Glomerular endothelial cell (primary cell): ENCODE results near the gene KNSTRN. TPM values are rescaled to one million over a fixed set of nuclear protein-coding genes. Genes with fewer than 3 reads are reported as not detected.

ENCODE experiments used
- DNase-seq: peaks from one replicate; pipeline ENCODE4 v3.0.0-alpha.2; 2011; ENCODE audit warnings: low read depth, low spot score; ENCODE audit errors: extremely low read depth
- total RNA-seq: library from RNA; depleted of rRNA; stranded (reverse); fragments of >200 nt; gene quantifications from 2 replicates; pipeline ENCODE4 v1.2.3, GENCODE V29; 2015

KNSTRN gene
- total RNA-seq, 1 donor from 2014 or later = 16.5 TPM

DNA sequence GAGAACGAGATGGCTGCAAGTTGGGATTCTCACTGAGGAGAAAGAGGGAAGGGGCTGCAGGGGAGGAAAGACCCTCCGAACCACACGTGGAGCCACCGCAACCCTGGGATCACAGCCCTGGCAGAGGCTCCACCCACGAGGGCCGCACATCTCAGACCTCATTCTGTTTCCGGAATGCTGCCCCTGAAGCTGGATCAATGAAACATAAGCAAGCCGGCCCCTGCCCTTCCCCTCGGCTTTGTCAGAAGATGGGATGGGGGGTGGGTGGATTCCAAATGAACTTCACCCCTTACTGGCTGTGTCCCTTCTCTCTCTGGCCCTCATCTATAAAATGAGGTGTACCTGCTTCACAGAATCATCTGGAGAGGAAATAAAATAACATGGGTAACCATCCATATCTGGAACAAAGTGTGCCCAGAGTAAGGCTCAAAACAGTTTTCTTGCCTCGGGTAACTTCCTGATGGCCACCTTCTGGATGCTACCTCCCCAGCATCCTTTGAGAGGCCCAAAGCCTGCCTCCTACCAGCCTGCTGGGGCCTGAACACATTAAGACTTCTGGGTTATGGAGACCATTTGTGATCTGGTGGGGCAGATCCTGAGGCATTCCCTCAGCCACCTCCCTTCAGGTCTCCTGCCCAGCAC lies 37.2 kb upstream of the KNSTRN start:
- DNase-seq = no peak

DNA sequence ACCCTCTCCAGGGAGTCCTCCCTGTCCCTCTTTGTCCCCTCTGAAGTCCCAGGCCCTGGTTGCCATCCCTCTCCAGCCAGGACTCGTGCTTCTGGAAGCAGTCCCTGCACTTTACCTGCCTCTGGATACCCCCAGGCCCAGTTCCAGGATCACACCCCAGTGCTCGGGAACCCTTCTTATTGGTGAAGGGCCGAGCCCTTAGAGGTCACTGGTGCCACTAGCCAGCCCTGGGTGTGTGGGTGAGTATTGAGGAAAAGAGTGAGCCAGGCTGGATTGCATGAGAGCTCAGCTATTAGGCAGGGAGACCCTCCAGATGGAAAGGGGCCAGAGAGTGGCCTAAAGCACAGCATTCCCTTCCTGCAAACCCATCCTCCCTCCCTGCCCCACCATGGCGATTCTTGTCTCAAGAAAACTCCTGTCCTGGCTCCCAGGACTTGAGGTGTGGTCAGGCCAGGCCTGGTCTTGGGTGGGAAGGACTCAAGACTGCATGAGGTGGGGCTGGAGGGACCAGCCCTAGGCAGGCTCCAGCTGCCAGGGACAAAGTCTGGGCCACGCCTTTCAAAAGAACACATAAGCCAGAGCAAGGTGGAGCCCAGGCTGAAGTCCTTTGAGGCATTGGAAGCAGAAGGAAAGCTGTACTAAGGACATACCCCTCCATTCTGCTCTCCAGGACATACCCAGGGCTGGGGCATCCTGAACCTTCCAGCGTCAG lies 36.5 kb upstream of the KNSTRN start:
- DNase-seq = no peak

DNA sequence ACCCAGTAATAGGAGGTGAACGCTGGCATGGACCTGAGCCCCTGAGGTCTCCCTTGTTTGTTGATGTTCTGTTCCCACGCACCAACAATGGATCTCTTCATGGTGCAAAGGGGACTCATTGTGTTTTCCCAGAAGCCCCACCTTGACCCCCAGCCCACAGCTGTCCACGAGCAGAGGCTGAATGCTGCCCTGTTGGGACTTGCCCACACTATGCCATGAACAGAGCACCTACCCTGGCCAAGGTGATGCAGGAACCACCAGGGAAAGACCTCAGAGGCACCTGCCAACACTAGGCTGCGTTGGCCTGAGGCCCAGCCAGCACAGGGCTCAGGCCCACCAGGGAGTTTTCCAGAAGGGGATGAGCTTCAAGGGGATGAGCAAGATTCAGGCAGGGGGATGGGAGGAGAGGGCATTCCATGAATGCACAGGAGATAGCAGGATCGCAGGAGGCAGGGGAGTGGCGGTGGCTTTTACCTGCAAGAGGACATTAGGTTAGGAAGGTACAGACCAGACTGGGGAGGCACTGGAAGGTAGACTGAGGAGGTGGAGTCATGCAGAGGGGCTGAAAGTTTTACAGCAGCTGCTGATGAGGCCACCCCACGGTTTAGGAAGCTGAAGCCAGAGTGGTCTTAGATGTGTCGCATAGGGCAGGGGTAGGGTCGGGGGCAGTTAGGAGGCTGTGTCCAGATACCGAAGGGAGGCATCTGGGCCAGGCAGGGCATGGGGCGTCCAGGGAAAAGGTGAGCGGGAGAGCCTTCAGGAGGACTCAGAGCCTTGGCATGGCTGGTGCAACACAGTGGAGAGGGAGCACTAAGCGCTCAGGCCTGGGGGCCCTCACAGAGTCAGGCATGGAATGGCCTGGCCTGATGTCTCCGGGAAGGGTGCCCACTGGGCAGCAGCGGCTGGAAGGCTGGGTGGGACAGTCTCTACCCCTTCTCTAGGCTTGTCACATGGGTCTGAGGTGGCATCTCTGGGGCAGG lies 35.7 kb upstream of the KNSTRN start:
- no peak for DNase-seq

DNA sequence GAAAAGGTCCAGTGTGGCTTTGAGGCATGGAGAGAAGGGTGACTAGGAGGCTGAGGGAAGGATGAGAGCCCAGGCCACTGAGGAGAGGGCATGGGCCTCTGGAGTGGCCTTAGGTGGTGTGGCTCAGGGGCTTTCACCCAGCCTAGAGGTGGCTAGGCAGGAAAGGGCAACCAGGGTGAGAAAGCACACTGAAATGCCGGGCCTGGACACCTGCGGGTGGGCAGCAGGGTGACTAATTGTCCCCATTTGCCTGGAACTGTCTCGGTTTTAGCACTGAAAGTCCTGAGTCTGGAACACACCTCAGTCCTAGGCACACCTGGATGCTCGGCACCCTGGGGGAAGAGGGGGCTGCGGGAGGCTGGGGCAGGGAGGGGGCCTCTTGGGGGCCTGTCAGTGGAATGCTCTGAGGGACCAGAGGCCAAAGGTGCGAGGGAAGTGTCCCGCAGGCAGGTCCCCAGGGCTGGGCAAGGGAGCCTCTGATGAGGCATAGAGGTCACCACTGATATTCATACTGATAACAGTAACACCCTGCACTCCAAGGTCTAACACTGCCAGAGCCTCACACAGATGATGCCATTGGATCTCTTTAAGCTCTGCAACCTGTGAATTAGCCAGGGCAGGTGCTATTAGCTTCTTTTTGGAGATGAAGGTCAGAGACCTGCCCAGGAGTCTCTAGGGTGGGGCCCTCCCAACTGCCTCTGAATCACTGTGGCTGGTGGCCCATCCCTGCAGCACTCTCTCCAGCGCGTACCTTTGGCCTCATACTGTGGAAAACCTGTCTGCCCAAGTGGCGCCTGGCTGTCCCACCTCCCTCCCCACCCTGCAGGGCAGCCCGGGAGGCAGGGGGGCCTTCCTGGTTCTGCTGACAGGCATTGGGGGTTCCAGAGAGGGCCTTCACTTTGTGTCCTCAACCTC lies 34.7 kb upstream of the KNSTRN start:
- no peak for DNase-seq

DNA sequence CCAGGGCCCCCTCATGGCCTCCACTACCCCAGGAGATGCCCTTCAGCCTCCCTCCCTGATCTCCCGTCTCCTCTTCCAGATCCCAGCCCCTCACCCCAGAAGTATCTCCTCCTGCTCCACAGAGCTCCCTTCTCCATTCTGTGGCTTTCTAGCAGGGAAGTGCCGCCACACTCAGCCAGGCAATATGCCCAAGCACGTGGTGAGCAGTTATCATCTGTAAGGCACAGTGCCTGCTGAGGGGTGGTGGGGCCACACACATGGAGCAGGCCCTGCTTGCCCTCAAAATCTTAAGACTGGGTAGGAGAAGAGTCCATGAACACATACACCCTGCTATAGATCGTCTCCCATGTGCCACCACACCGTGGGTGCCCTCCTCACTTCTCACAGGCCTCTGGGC lies 34.0 kb upstream of the KNSTRN start:
- no peak for DNase-seq

DNA sequence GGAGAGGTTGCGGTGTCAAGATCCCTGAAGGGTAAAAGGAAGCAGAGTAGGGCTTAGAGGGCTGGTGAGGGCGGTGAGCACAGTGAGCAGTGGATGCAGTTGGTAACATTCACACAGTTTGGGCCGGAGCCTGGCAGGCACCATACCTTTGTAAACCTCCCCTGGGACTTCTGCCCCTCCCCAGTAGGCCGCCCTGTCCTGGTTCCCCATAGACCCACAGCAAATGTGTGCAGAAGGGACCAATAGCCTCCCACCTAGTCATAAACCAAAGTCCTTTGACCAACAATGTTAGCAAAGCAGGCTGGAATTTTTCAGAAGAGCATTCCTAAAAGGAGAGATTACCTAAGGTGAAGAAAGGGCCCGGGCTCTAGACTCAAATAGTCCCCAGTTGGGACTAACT lies 33.4 kb upstream of the KNSTRN start:
- DNase-seq = no peak

DNA sequence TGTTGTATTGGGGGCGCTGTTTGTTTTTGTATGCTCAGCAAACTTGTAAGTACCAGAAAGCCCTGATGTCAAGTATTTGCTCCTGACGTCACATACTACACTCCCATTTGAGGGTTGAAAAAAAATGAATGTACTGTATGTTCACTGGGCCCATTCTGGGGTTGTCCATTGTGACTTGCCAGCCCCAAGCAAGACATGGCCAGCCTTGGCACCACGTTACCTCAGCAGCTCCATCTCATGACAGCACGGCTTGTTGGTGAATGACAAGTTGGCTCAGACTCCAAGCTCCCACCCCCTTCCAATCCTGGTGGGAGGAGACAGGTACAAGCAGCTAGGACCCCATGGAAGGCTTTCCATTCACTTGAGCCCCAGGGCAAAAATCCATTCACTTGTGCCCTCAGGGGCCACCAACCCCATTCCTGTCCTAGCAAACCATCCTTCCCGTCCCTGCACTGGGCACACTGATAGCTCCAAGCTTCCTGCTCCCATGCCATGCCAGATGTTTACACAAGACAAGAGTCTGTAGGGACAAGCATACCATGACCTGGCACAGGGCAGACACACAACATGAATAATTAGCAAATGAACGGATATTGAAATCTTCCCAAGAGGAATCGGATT lies 30.1 kb upstream of the KNSTRN start:
- no peak for DNase-seq

DNA sequence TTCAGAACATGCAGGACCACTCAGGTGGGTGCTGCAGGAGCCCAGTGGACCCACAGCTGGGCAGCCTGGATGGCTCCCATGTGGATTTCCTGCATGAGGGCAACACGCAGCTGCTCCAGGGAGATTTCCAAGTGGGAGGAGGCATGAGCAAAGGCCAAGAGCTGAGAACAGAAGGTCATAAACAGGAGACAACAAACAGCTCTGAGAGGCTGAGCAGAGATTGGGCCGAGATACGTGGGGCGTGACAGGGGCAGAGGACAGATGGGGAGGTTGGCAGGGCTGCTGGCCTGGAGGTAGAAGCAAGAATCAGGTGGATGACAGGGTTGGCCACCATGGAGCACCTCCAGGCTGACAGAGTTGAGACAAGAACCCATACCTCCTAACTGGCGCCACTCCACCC lies 28.8 kb upstream of the KNSTRN start:
- DNase-seq = no peak

DNA sequence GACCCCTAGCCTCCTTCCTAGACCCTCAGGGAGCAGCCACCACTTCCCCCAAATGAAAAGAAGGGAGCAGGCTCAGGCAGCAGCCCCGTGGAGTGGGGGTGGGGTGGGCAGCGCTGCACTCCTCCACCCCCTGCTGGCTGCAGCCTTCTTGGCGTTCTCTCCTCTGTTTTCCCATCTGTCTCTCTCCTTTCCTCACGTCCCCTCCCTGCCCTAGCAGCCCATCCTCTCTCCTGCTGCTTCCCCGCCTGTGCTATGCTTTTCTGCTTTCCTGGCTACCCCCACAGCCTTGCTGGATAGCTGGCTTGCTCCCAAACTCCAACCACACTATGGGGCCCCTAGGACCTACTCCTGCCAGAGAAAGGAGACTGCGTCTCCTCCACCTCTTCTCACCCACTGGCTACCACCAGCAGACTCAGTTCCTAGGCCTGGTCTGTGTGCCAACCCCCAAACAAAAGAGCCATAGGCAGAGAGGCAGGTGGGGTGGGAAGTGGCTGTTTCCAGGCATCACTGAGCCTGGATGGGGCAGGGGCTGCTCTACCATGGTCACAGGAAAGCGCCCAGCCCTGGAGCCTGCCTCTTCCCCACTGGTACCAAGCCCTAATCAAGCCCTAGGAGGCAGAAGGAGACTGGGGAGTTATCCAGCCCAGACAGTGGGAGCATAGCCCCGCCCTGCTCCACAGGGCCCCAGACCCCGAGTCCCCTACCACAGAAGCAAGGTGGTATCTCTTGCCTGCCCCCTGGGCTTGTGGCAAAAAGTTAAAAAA lies 27.9 kb upstream of the KNSTRN start:
- no peak for DNase-seq

DNA sequence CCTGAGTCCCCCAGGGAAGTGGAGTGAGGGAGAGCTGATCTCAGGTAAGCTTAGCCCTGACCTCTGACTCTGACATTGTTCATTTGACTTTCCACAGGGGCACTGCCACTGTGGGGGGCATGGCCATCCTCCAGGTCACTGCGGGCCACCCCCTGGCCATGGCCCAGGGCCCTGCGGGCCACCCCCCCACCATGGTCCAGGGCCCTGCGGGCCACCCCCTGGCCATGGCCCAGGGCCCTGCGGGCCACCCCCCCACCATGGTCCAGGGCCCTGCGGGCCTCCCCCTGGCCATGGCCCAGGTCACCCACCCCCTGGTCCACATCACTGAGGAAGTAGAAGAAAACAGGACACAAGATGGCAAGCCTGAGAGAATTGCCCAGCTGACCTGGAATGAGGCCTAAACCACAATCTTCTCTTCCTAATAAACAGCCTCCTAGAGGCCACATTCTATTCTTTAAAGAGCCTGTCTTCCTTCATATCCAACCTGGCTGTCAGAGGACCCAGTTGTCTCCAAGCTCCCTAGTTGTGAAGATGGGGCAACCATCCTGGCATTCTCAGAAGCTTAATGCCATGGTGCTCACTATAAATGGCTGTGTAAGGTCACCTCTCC lies 26.4 kb upstream of the KNSTRN start:
- no peak for DNase-seq

DNA sequence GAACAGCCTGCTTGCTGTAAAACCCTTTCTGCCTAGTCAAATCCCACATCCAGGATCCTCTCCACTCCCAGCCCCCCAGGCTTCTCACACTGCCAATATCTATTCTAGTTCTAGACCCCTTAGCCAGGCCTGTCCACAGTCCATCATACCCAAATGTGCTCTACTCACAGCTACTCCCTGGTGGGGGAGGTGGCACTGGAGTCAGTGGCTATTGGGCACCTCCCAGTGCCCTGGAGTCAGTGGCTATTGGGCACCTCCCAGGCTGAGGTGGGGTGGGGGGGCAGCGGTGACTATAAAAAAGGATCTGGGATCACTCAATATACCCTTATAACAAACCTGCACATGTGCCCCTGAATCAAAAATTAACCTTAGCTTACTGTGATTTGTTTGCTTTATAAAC lies 25.3 kb upstream of the KNSTRN start:
- no peak for DNase-seq

DNA sequence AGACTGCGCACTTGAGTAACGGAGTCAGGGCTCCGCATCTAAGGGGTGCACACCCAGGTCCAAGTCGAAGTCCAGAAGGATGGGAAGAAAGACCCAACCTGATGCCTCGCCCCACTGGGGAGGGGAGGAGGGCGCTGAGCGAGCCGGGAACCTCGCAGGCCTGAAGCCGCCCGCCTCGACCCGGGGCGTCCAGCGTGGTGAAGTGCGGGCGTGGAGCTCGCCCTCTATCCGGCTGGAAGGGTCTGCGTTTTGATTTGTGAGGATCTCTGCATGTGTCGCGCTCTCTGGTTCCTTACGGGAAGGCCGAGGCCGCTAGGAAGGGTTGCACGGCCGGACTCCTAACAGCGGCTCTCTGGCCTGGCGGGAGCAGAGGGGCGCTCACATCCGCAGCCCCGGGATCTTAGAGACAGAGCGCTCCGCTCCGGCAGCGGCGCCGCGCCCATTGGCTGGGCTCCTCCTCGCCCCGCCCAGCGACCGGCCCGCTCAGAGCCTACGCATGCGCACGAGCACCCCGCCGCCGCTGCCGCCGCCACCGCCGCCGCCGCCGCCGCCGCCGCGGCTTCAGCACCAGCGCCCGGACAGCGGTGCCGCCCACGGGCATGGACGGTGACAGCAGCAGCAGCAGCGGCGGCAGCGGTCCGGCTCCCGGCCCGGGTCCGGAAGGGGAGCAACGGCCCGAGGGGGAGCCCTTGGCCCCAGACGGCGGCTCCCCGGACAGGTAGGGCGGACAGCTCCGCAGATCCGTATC lies 24.6 kb upstream of the KNSTRN start, which contains the start of gene DISP2:
DISP2 (plus strand) TSS at position 497 of the 748 bp plus-strand sequence; CDS start at position 600, 103 bp downstream.
- no peak for DNase-seq

DNA sequence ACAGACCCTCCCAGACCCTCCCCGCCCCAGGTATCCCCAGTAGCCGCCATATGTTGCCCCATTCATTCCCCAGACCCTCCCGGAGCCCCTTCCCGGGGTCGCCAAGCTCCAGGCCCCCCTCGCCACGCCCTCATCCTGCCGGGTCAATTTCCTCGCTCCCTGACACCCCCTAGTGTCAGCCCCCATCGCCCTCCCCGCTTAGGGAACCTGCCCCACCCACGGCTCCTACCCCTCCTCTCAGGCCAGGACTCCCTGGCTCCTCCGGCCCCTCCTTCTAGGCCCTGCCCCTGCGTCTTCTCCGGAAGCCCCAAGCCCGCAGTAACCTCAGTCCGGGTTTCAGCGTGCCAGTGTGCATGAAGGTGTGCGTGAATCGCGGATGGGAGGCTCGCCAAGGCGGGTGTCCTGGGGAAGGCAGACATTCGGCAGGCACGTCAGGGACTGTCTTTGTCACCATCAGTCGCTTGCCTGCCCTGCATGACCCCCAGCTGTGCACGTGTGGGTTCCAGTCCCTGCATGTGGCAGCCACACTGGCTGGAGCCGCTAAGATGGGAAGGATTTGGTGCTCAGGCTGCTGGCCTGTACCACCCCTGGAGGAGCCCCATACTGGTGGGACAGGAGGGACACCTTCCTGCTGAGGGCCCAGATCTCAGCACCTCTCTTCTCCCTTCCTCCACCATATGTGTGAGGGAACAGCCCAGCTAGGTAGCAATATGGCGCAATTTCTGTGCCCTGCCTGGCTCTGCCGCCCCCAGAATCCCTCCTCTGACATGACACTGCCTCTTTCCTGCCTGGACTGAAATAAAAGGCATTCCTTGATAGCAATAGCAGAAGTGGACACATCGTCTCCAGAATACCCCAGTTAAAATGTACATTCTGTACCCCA lies 23.8 kb upstream of the KNSTRN start:
- no peak for DNase-seq

DNA sequence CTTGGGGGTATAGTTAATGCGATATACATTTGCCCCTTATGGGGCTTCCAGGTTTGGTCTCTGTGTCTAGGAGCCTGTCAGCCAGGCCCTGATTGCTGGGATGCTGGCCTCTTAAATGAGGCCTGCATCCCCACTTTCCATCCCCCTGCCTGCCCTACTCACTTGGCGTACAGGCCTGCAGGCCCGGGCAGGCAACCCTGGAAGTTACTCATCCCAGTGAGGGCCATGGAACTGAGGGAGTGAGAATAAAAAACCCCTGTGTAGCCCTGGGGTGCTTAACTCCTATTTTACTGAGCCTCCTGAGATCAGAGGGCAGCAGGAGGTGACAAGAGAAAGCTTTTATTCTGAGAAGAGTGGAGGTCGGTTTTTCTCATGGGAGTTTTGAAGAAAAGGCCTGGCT lies 22.5 kb upstream of the KNSTRN start:
- DNase-seq = no peak

DNA sequence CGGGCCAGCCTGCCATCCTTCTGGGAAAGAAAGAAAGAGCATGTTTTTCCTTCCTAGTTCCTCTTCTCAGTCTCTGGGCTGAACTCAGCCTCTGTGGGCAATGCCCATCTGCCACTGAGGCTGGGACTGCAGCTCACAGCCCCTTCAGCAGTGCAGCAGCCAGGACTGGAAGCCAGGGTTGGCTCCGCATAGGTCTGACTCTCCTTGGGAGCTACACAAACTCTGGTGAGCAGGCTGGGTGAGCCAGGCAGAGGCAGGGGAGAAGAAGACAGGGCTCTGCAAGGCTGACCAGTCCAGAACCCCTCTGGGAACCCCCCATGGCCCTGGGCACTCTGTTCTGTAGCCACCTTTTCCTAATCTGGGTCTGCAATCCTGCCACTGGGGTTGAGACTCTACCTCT lies 20.9 kb upstream of the KNSTRN start:
- DNase-seq = no peak

DNA sequence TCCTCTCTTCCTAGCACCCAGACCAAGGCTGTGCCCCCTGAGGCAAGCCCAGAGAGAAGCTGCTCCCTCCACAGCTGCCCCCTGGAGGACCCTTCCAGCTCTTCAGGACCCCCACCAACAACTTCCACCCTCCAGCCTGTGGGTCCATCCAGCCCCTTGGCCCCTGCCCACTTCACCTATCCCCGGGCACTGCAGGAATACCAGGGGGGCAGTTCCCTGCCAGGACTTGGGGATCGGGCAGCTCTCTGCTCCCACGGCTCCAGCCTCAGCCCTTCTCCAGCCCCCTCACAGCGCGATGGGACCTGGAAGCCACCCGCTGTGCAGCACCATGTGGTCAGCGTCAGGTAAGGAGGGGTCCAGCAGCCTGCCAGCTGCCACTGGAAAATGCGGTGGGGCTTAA lies 18.9 kb upstream of the KNSTRN start:
- DNase-seq = no peak

DNA sequence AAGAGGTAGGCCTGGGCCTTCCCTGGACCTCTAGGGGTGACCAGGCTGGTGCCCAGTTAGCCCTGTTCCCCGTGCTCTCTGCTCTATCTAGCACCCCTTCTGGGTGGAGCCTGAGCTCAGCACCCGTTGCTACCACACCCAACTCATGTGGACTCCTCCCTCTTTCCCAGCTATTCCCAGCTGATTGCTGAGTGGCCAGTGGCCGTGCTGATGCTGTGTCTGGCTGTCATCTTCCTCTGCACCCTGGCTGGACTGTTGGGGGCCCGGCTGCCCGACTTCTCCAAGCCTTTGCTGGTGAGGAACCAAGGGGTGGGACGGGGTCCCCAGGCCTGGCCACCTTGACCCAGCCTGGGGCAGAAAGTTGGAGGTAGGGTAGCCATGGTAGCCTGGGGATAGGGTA lies 18.3 kb upstream of the KNSTRN start:
- no peak for DNase-seq
